HG02678 (cell line): ENCODE results near the gene FAM24A.

Experiments
- ATAC-seq: cut with Tn5 transposase; IDR thresholded peaks from one replicate; pipeline ENCODE4 v1.9.1; 2021; ENCODE audit warnings: mild to moderate bottlenecking, moderate library complexity; ENCODE audit not compliant: unreplicated experiment

The FAM24A gene

GRCh38 chr10:122930140-122930539 lies 19.7 kb downstream of the FAM24A start:
- no peak for ATAC-seq

GRCh38 chr10:122931088-122931906 lies 20.9 kb downstream of the FAM24A start:
- ATAC-seq, result no peak

GRCh38 chr10:122939133-122939855 lies 28.9 kb downstream of the FAM24A start:
- no peak for ATAC-seq

GRCh38 chr10:122939856-122940543 lies 29.6 kb downstream of the FAM24A start:
- ATAC-seq, result no peak

GRCh38 chr10:122949296-122949695 lies 38.9 kb downstream of the FAM24A start:
- ATAC-seq, result no peak

- ATAC-seq, result peak; percentile 99
Measured at GRCh38 chr10:122953902-122954730, 43.7 kb downstream of the FAM24A start, which contains the start of gene C10orf88. C10orf88 (minus strand) TSS chr10:122954227; CDS start chr10:122954178, 49 bp downstream.

- no peak for ATAC-seq
Measured at GRCh38 chr10:122954731-122955050, 44.3 kb downstream of the FAM24A start.

- no peak for ATAC-seq
Measured at GRCh38 chr10:122955892-122956291, 45.5 kb downstream of the FAM24A start.

GRCh38 chr10:122957474-122957873 lies 47.1 kb downstream of the FAM24A start:
- ATAC-seq, result no peak

- no peak for ATAC-seq
Measured at GRCh38 chr10:122962405-122962804, 52.0 kb downstream of the FAM24A start.
